Small intestine (tissue), 7 donors: ENCODE measurements around the gene ACYP2. TPM values are rescaled to one million over a fixed set of nuclear protein-coding genes. Genes with fewer than 3 reads are reported as not detected.

ENCODE experiments used
- DNase-seq, 2 donors: peaks; one replicate each; pipeline versions ENCODE4 v3.0.0 to v3.0.0-alpha.2; 2013
- FAIRE-seq: peaks from 2 replicates; lab custom pipeline; 2012; peaks lifted over from hg19 to GRCh38; lab: Jason Lieb, UNC
- H3K27ac ChIP-seq, 3 donors: one replicate each; pipeline ENCODE4 v1.5.1; 2013; ENCODE audit warnings: low read length in 2 of 3, mild to moderate bottlenecking in 2 of 3, control low read depth in 1 of 3, inconsistent platforms in 1 of 3, low read depth in 1 of 3, moderate library complexity in 1 of 3
- H3K27me3 ChIP-seq, 3 donors: one replicate each; pipeline ENCODE4 v1.6.1; 2013; ENCODE audit warnings: low read length in 3 of 3, inconsistent platforms in 1 of 3; ENCODE audit not compliant: control insufficient read depth in 3 of 3, insufficient read depth in 3 of 3
- H3K36me3 ChIP-seq, 3 donors: one replicate each; pipeline ENCODE4 v1.6.1; 2013; ENCODE audit warnings: low read length in 3 of 3, inconsistent platforms in 1 of 3, low read depth in 1 of 3, mild to moderate bottlenecking in 1 of 3, moderate library complexity in 1 of 3; ENCODE audit not compliant: control insufficient read depth in 3 of 3, insufficient read depth in 2 of 3
- H3K4me1 ChIP-seq, 3 donors: one replicate each; pipeline ENCODE4 v1.6.1; 2013; ENCODE audit warnings: low read length in 2 of 3, inconsistent platforms in 1 of 3, low read depth in 1 of 3, mild to moderate bottlenecking in 1 of 3, moderate library complexity in 1 of 3; ENCODE audit not compliant: control insufficient read depth in 3 of 3, insufficient read depth in 2 of 3
- H3K4me3 ChIP-seq, 3 donors: one replicate each; pipeline ENCODE4 v1.5.1; 2013; ENCODE audit warnings: low read length in 3 of 3, control low read depth in 1 of 3, inconsistent platforms in 1 of 3, low read depth in 1 of 3, mild to moderate bottlenecking in 1 of 3, moderate library complexity in 1 of 3
- H3K9me3 ChIP-seq, 2 donors: one replicate each; pipeline ENCODE4 v1.6.1; 2013; ENCODE audit warnings: low read depth in 1 of 2, low read length in 1 of 2; ENCODE audit not compliant: control insufficient read depth in 2 of 2, insufficient read depth in 1 of 2
- WGBS, 3 donors: extraction: QIAGEN DNeasy Blood & Tissue Kit; methylation state at CpG; one replicate each; pipeline ENCODE4 v1.1.7; 2013; 5-methylcytosine and 5-hydroxymethylcytosine counted together
- polyA plus RNA-seq, 4 donors: library from polyadenylated mRNA; stranded (reverse) in 3 of 4; unstranded in 1 of 4; fragments of 200-250 nt in 3 of 4; fragments of 120-200 nt in 1 of 4; gene quantifications; one replicate each; pipeline versions ENCODE4 v1.2.1 to v1.2.3, GENCODE V29; 2013
- donor health status: healthy with polysubstance abuse.
- donor health status: control.
- donor health status: control.
- donor health status: Bipolar disorder and iron deficiency.
- donor health status: healthy.

The ACYP2 gene
- polyA plus RNA-seq, 4 donors = 12.3 to 17.3 (median 13.0) TPM

- Histone ChIP-seq H3K27me3 (no peaks in the 10 kb centered on the region), H3K9me3 (no peaks in the 10 kb centered on the region), H3K36me3 (no peaks in the 10 kb centered on the region), H3K27ac (no peak overlapping the region), H3K4me1 (no peaks in the 10 kb centered on the region), H3K4me3 (no peak overlapping the region)
- FAIRE-seq (no peak), DNase-seq (no peak)
- 90 to 92% (median 92%) methylated on average over 5 of the region's 5 CpGs for WGBS, 3 donors
These were observed 81.2 kb downstream of the ACYP2 start for GRCh38 chr2:54196646-54197045.

GRCh38 chr2:54204476-54204875, 89.1 kb downstream of the ACYP2 start:
- Histone ChIP-seq H3K36me3 (no peaks in the 10 kb centered on the region), H3K27ac (no peak overlapping the region), H3K4me3 (no peak overlapping the region), H3K9me3 (no peaks in the 10 kb centered on the region), H3K4me1 (no peaks in the 10 kb centered on the region), H3K27me3 (no peaks in the 10 kb centered on the region)
- DNase-seq (no peak), FAIRE-seq (no peak)
- WGBS, 3 donors = 86 to 88% (median 86%) methylated on average over 2 of the region's 2 CpGs

- 43 to 69% (median 63%) methylated on average over 2 of the region's 2 CpGs for WGBS, 3 donors
- no peak overlapping the region for H3K27ac ChIP-seq
- peak; percentile 26 for FAIRE-seq
- H3K9me3 ChIP-seq = no peaks in the 10 kb centered on the region
- H3K4me3 ChIP-seq = no peak overlapping the region
- no peaks in the 10 kb centered on the region for H3K4me1 ChIP-seq
- H3K27me3 ChIP-seq = no peaks in the 10 kb centered on the region
- H3K36me3 ChIP-seq = no peaks in the 10 kb centered on the region
- DNase-seq = peak in 1 of 2 donors; percentile 12
These were observed 91.2 kb downstream of the ACYP2 start for GRCh38 chr2:54206596-54206995.

- H3K9me3 ChIP-seq = no peaks in the 10 kb centered on the region
- H3K4me1 ChIP-seq = no peaks in the 10 kb centered on the region
- H3K36me3 ChIP-seq = no peaks in the 10 kb centered on the region
- 56 to 72% (median 72%) methylated on average over 3 of the region's 3 CpGs for WGBS, 3 donors
- no peak overlapping the region for H3K4me3 ChIP-seq
- FAIRE-seq (no peak), DNase-seq (no peak)
- H3K27ac ChIP-seq = no peak overlapping the region
- H3K27me3 ChIP-seq = no peaks in the 10 kb centered on the region
These were observed 92.3 kb downstream of the ACYP2 start for GRCh38 chr2:54207666-54208195.

- no peak for FAIRE-seq
These were observed 93.2 kb downstream of the ACYP2 start for GRCh38 chr2:54208364-54209240.

GRCh38 chr2:54209379-54209778, 94.0 kb downstream of the ACYP2 start:
- WGBS, 3 donors = 87 to 97% (median 96%) methylated on average over 3 of the region's 3 CpGs

More at GRCh38 chr2:54208364-54209240, 93.2 kb downstream of the ACYP2 start:
- no peaks in the 10 kb centered on the region for H3K36me3 ChIP-seq
- H3K4me1 ChIP-seq = no peaks in the 10 kb centered on the region
- no peak for DNase-seq
- H3K4me3 ChIP-seq = no peak overlapping the region
- 62 to 83% (median 71%) methylated on average over 1 of the region's 1 CpG for WGBS, 3 donors
- peaks cover 0 to 2% of the 10 kb centered on the region in 2 donors for H3K9me3 ChIP-seq
- no peaks in the 10 kb centered on the region for H3K27me3 ChIP-seq
- no peak overlapping the region for H3K27ac ChIP-seq

GRCh38 chr2:54212456-54212855, 97.0 kb downstream of the ACYP2 start:
- no peak for FAIRE-seq

More at GRCh38 chr2:54209379-54209778, 94.0 kb downstream of the ACYP2 start:
- Histone ChIP-seq H3K36me3 (no peaks in the 10 kb centered on the region), H3K9me3 (peaks cover 0 to 6% of the 10 kb centered on the region in 2 donors), H3K4me3 (no peak overlapping the region), H3K27ac (no peak overlapping the region), H3K27me3 (no peaks in the 10 kb centered on the region), H3K4me1 (no peaks in the 10 kb centered on the region)
- FAIRE-seq = no peak
- DNase-seq = no peak

GRCh38 chr2:54213082-54213481, 97.7 kb downstream of the ACYP2 start:
- no peaks in the 10 kb centered on the region for H3K4me1 ChIP-seq
- FAIRE-seq = no peak
- no peak overlapping the region for H3K4me3 ChIP-seq
- WGBS, 3 donors = 95 to 97% (median 96%) methylated on average over 4 of the region's 4 CpGs
- DNase-seq = no peak
- H3K27me3 ChIP-seq = no peaks in the 10 kb centered on the region
- peaks cover 0 to 6% of the 10 kb centered on the region in 2 donors for H3K9me3 ChIP-seq
- no peak overlapping the region for H3K27ac ChIP-seq
- H3K36me3 ChIP-seq = no peaks in the 10 kb centered on the region

More at GRCh38 chr2:54212456-54212855, 97.0 kb downstream of the ACYP2 start:
- Histone ChIP-seq H3K27me3 (no peaks in the 10 kb centered on the region), H3K4me1 (no peaks in the 10 kb centered on the region), H3K36me3 (no peaks in the 10 kb centered on the region), H3K9me3 (peaks cover 0 to 6% of the 10 kb centered on the region in 2 donors), H3K4me3 (no peak overlapping the region), H3K27ac (no peak overlapping the region)
- DNase-seq = no peak
- WGBS, 3 donors = 62 to 89% (median 81%) methylated on average over 1 of the region's 1 CpG
